H1 (cell line): ENCODE results near the gene VDR. TPM values are rescaled to one million over a fixed set of nuclear protein-coding genes. Genes with fewer than 3 reads are reported as not detected.

Experiments
- CTCF ChIA-PET: fragments of 300-600 bp; sonication (Branson Sonifier 250); formaldehyde crosslinking; loops from one replicate; lab custom pipeline; 2021; ENCODE audit not compliant: partially characterized antibody; lab: Charles Lee
- POLR2A ChIA-PET: fragments of 300-600 bp; sonication (Branson Sonifier 250); formaldehyde crosslinking; loops from one replicate; lab custom pipeline; 2021; ENCODE audit warnings: inconsistent platforms; ENCODE audit not compliant: partially characterized antibody; lab: Charles Lee
- DNase-seq, 2 experiments: peaks; one replicate each; pipeline versions ENCODE4 v3.0.0 to v3.0.0-alpha.2; 2010 to 2022; ENCODE audit warnings: low spot score in 2 of 2, low read depth in 1 of 2, mixed read lengths in 1 of 2
- FAIRE-seq: peaks from 2 replicates; lab custom pipeline; 2011; peaks lifted over from hg19 to GRCh38; lab: Jason Lieb, UNC
- H2AFZ ChIP-seq: 2 replicates; pipeline ENCODE4 v1.8.1; 2012; ENCODE audit warnings: low read length, inconsistent platforms
- H2AK5ac ChIP-seq: 2 replicates; pipeline ENCODE4 v1.6.1; 2013; ENCODE audit warnings: low read depth, low read length
- H2BK120ac ChIP-seq: replicated peaks from 2 replicates; pipeline ENCODE3; 2013; ENCODE audit warnings: low read depth, low read length, inconsistent platforms
- H2BK12ac ChIP-seq: 2 replicates; pipeline ENCODE4 v1.6.1; 2013; ENCODE audit warnings: low read depth, low read length
- H2BK15ac ChIP-seq: 2 replicates; pipeline ENCODE4 v1.6.1; 2013; ENCODE audit warnings: low read length
- H2BK20ac ChIP-seq: 2 replicates; pipeline ENCODE4 v1.6.1; 2013; ENCODE audit warnings: low read length
- H2BK5ac ChIP-seq: 2 replicates; pipeline ENCODE4 v1.6.1; 2013; ENCODE audit warnings: low read depth, low read length
- H3K14ac ChIP-seq: 2 replicates; pipeline ENCODE4 v1.6.1; 2013; ENCODE audit warnings: inconsistent platforms; ENCODE audit not compliant: insufficient read length
- H3K18ac ChIP-seq: 2 replicates; pipeline ENCODE4 v1.6.1; 2013; ENCODE audit warnings: low read length; ENCODE audit errors: extremely low read depth
- H3K23ac ChIP-seq: 2 replicates; pipeline ENCODE4 v1.6.1; 2013; ENCODE audit warnings: inconsistent platforms; ENCODE audit not compliant: insufficient read length
- H3K23me2 ChIP-seq: 2 replicates; pipeline ENCODE4 v1.6.1; 2013; ENCODE audit warnings: low read depth, low read length
- H3K27ac ChIP-seq: 2 replicates; pipeline ENCODE4 v1.6.1; 2011; ENCODE audit warnings: low read depth, low read length, inconsistent platforms
- H3K27me3 ChIP-seq, 4 experiments: replicated peaks in 1 of 4; 1 replicate in 1 of 4; 2 replicates in 3 of 4; pipeline versions ENCODE4 v1.6.1 to v1.8.1; 2011 to 2013; ENCODE audit warnings: low read length in 3 of 4, mild to moderate bottlenecking in 3 of 4, inconsistent platforms in 2 of 4, mixed read lengths in 2 of 4, moderate library complexity in 1 of 4; ENCODE audit not compliant: control insufficient read depth in 3 of 4, insufficient read depth in 3 of 4; ENCODE audit errors: extremely low read depth in 1 of 4
- H3K36me3 ChIP-seq, 4 experiments: 2 replicates each; pipeline versions ENCODE4 v1.6.1 to v1.8.1; 2011 to 2013; ENCODE audit warnings: mild to moderate bottlenecking in 4 of 4, low read length in 3 of 4, moderate library complexity in 2 of 4, control low read depth in 1 of 4, inconsistent platforms in 1 of 4; ENCODE audit not compliant: insufficient read depth in 4 of 4, control insufficient read depth in 2 of 4
- H3K4ac ChIP-seq: replicated peaks from 2 replicates; pipeline ENCODE3; 2013; ENCODE audit warnings: low read length, low read depth, mixed read lengths, inconsistent platforms; ENCODE audit not compliant: insufficient read length
- H3K4me1 ChIP-seq, 4 experiments: replicated peaks in 1 of 4; 1 replicate in 1 of 4; 2 replicates in 3 of 4; pipeline versions ENCODE4 v1.6.1 to v1.8.1; 2011 to 2013; ENCODE audit warnings: low read length in 3 of 4, inconsistent platforms in 2 of 4, mixed read lengths in 1 of 4; ENCODE audit not compliant: insufficient read depth in 4 of 4, control insufficient read depth in 3 of 4
- H3K4me2 ChIP-seq, 2 experiments: 2 replicates each; pipeline versions ENCODE4 v1.6.1 to v1.8.1; 2011 to 2013; ENCODE audit warnings: low read depth in 2 of 2, low read length in 2 of 2, control low read depth in 1 of 2, inconsistent platforms in 1 of 2, mild to moderate bottlenecking in 1 of 2; ENCODE audit not compliant: insufficient read depth in 1 of 2
- H3K4me3 ChIP-seq, 4 experiments: fragments of 200-600, 300-600 bp in 1 of 4; sonication (generic), shearing (Covaris generic), sonication (Bioruptor Twin) in 1 of 4; 2 replicates each; pipeline versions ENCODE4 v1.5.1 to v1.8.1; 2011 to 2016; ENCODE audit warnings: low read length in 4 of 4, low read depth in 3 of 4, control low read depth in 2 of 4, inconsistent platforms in 2 of 4, mild to moderate bottlenecking in 2 of 4, mixed read lengths in 1 of 4, moderate library complexity in 1 of 4; ENCODE audit not compliant: insufficient read depth in 2 of 4; ENCODE audit errors: extremely low read depth in 1 of 4
- H3K56ac ChIP-seq: replicated peaks from 2 replicates; pipeline ENCODE3; 2013; ENCODE audit warnings: low read depth, mild to moderate bottlenecking, mixed read lengths, low read length, inconsistent platforms; ENCODE audit not compliant: insufficient read length
- H3K79me1 ChIP-seq: 2 replicates; pipeline ENCODE4 v1.6.1; 2013; ENCODE audit warnings: low read depth, low read length, control low read depth
- H3K79me2 ChIP-seq, 2 experiments: 2 replicates each; pipeline versions ENCODE4 v1.6.1 to v1.8.1; 2012 to 2013; ENCODE audit warnings: low read length in 2 of 2, mild to moderate bottlenecking in 2 of 2, inconsistent platforms in 1 of 2; ENCODE audit not compliant: insufficient read depth in 2 of 2, control insufficient read depth in 1 of 2
- H3K9ac ChIP-seq, 4 experiments: replicated peaks in 1 of 4; 1 replicate in 1 of 4; 2 replicates in 3 of 4; pipeline versions ENCODE4 v1.6.1 to v1.8.1; 2011 to 2013; ENCODE audit warnings: low read depth in 3 of 4, low read length in 3 of 4, control low read depth in 2 of 4, mild to moderate bottlenecking in 2 of 4, moderate library complexity in 2 of 4, inconsistent platforms in 1 of 4; ENCODE audit errors: extremely low read depth in 1 of 4
- H3K9me3 ChIP-seq, 2 experiments: 2 replicates each; pipeline versions ENCODE4 v1.6.1 to v1.8.1; 2012 to 2013; ENCODE audit warnings: mild to moderate bottlenecking in 2 of 2, moderate library complexity in 2 of 2, control low read depth in 1 of 2, inconsistent platforms in 1 of 2, low read depth in 1 of 2, low read length in 1 of 2, mixed read lengths in 1 of 2; ENCODE audit not compliant: insufficient read depth in 2 of 2
- H4K20me1 ChIP-seq, 2 experiments: replicated peaks in 1 of 2; 2 replicates each; pipeline versions ENCODE3 to v1.8.1; 2011 to 2013; ENCODE audit warnings: inconsistent platforms in 2 of 2, low read length in 2 of 2, mild to moderate bottlenecking in 1 of 2; ENCODE audit not compliant: insufficient read depth in 2 of 2, control insufficient read depth in 1 of 2
- H4K5ac ChIP-seq: 2 replicates; pipeline ENCODE4 v1.6.1; 2013; ENCODE audit warnings: low read length, low read depth, mixed read lengths, inconsistent platforms; ENCODE audit not compliant: insufficient read length
- H4K8ac ChIP-seq: 2 replicates; pipeline ENCODE4 v1.8.0; 2013; ENCODE audit warnings: mild to moderate bottlenecking, moderate library complexity, low read length, inconsistent platforms; ENCODE audit not compliant: insufficient read depth; ENCODE audit errors: extremely low read depth
- H4K91ac ChIP-seq: replicated peaks from 2 replicates; pipeline ENCODE3; 2013; ENCODE audit warnings: low read length, mixed read lengths, inconsistent platforms; ENCODE audit not compliant: insufficient read length
- ASH2L ChIP-seq: fragments of 200-600, 300-600 bp; sonication (generic); IDR thresholded peaks from one replicate; pipeline ENCODE4 v1.7.1; 2017; ENCODE audit warnings: low read length
- CEBPB ChIP-seq: IDR thresholded peaks from 2 replicates; pipeline ENCODE4 v1.6.1; 2012; ENCODE audit warnings: low read depth, low read length
- CHD2 ChIP-seq: IDR thresholded peaks from 2 replicates; pipeline ENCODE4 v1.6.1; 2012; ENCODE audit warnings: low read length, improper control_type of control experiment
- MAFK ChIP-seq: IDR thresholded peaks from 2 replicates; pipeline ENCODE4 v1.6.1; 2012; ENCODE audit warnings: low read depth, mild to moderate bottlenecking, improper control_type of control experiment, low read length
- RAD21 ChIP-seq, 2 experiments: IDR thresholded peaks in 1 of 2; conservative IDR thresholded peaks in 1 of 2; 2 replicates each; pipeline ENCODE4 v1.6.1; 2011; ENCODE audit warnings: low read depth in 2 of 2, low read length in 2 of 2, improper control_type of control experiment in 1 of 2, inconsistent platforms in 1 of 2, mild to moderate bottlenecking in 1 of 2, moderate library complexity in 1 of 2
- YY1 ChIP-seq: IDR thresholded peaks from 2 replicates; pipeline ENCODE4 v1.6.1; 2011; ENCODE audit warnings: low read depth, mild to moderate bottlenecking, low read length
- WGBS, 2 experiments: shearing (Covaris generic) in 1 of 2; methylation state at CpG; one replicate each; pipeline versions ENCODE4 v1.1.6 to v1.1.7; 2013 to 2015; ENCODE audit warnings: low lambda C conversion rate in 2 of 2, mixed read lengths in 2 of 2, inconsistent platforms in 1 of 2, low coverage in 1 of 2, missing lambda C conversion rate in 1 of 2; ENCODE audit not compliant: insufficient replicate concordance in 2 of 2, insufficient coverage in 1 of 2, insufficient read length in 1 of 2; ENCODE audit errors: extremely low coverage in 1 of 2, missing lambda C conversion rate in 1 of 2; 5-methylcytosine and 5-hydroxymethylcytosine counted together
- polyA plus RNA-seq, 7 experiments: library from polyadenylated mRNA; depleted of rRNA in 3 of 7; stranded (reverse) in 5 of 7; unstranded in 2 of 7; fragments of >200 nt in 5 of 7; fragments of 200-250 nt in 2 of 7; gene quantifications; 1 replicate in 5 of 7; 2 replicates in 1 of 7; 4 replicates in 1 of 7; pipeline versions ENCODE4 v1.2.1 to v1.2.3, GENCODE V29; 2011 to 2013; ENCODE audit warnings: missing spikeins in 2 of 7, mixed read lengths in 2 of 7
- total RNA-seq: library from RNA; stranded (reverse); fragmentation: NEBNext Ultra II Directional; extraction: Animal tissue kit (Norgen Biotek cat#: 25700); gene quantifications from 2 replicates; pipeline ENCODE4 v1.2.1, GENCODE V29; 2021
- TF ChIP-seq, protein P1 (sequence below), 3 experiments: IDR thresholded peaks; 1 replicate in 2 of 3; 2 replicates in 1 of 3; pipeline versions ENCODE4 v1.5.1 to v1.6.1; 2011; ENCODE audit warnings: low read length in 3 of 3, mild to moderate bottlenecking in 3 of 3, inconsistent platforms in 2 of 3, low read depth in 1 of 3, moderate library complexity in 1 of 3; ENCODE audit not compliant: insufficient read depth in 1 of 3; ENCODE audit errors: control extremely low read depth in 1 of 3

The VDR gene
- total and polyA plus RNA-seq, 2 of the 8 experiments (the other 6 are each of a cell fraction or from before 2014, with no cell fraction given) = 0.44 to 0.65 TPM

DNA sequence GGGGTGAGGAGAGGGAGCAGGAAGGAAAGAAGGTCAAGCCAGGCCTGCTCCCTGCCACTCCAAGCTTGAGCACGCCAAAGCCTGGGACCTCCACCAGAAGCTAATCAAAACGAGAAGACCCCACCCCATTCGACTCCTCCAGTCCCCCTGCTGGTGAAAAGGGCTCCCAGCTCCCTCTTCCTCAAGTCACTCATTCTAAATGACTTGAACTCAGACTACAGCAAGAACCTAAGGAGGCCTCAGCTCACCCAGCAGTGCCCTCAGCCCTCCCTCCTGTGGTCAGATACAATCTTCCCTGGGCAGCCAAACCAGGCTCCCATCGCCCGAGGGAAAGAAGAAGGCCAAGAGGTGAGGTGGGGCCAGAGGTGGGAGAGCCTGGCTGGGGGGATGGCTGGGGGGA, 102.5 kb downstream of the VDR start:
- no peak for DNase-seq
- no peak overlapping the region for H3K4me3 ChIP-seq
- H2BK5ac ChIP-seq = no peak overlapping the region
- H2AFZ ChIP-seq = no peak overlapping the region
- H2BK120ac ChIP-seq = no peak overlapping the region
- H2BK12ac ChIP-seq = no peak overlapping the region
- no peak overlapping the region for H3K27ac ChIP-seq
- no peak overlapping the region for H3K9ac ChIP-seq
- H3K79me1 ChIP-seq = peaks cover 3% of the 10 kb centered on the region; the same call in 1 of the 2 replicates
- no peak for FAIRE-seq
- ChIA-PET POLR2A (interaction anchor here (0.8 to 29.3 kb wide), 8 partner anchors 8 to 103 kb away, joined by 4 to 480 read pairs (median 4); partner anchors contain the start of gene VDR), CTCF (interaction anchor here (0.6 to 58.8 kb wide), 20 partner anchors 8 to 375 kb away, joined by 3 to 2001 read pairs (median 4); partner anchors contain the start of genes ENDOU, HDAC7 and RAPGEF3)
- H4K5ac ChIP-seq = no peak overlapping the region
- no peak overlapping the region for H2AK5ac ChIP-seq
- no peak overlapping the region for H2BK20ac ChIP-seq
- WGBS, 2 experiments = 73% methylated on average over 5 of the region's 5 CpGs; no CpG with 5 or more reads in 1 of the 2 experiments
- H2BK15ac ChIP-seq = no peak overlapping the region
- H3K23me2 ChIP-seq = 0 out of 2 replicates have a peak, but pooled peaks cover 1% of the 10 kb centered on the region
- peaks cover 7 to 15% of the 10 kb centered on the region in 2 experiments for H4K20me1 ChIP-seq
- H3K56ac ChIP-seq = no peak overlapping the region
- no peak overlapping the region for H3K23ac ChIP-seq
- H3K18ac ChIP-seq = no peak overlapping the region
- H3K79me2 ChIP-seq = peaks cover 0 to 67% of the 10 kb centered on the region in 2 experiments; a peak in 2 of 4 replicates
- H3K9me3 ChIP-seq = no peaks in the 10 kb centered on the region
- no peaks in the 10 kb centered on the region for H3K27me3 ChIP-seq
- H3K4ac ChIP-seq = no peak overlapping the region
- H3K14ac ChIP-seq = no peak overlapping the region
- TF ChIP-seq MAFK = no peak
- no peak for TF ChIP-seq CHD2
- TF ChIP-seq ASH2L = no peak
- TF ChIP-seq RAD21 (IDR thresholded peaks at IDR 0.05 in 1 of 2, conservative IDR thresholded peaks at IDR 0.05 in 1 of 2; ENCODE audit: low read depth in 2 of 2, low read length in 2 of 2) = peak; percentile 9 to 35; a peak in 2 of 4 replicates
- TF ChIP-seq YY1 = no peak
- TF ChIP-seq CEBPB = no peak
- TF ChIP-seq, protein P1, sequence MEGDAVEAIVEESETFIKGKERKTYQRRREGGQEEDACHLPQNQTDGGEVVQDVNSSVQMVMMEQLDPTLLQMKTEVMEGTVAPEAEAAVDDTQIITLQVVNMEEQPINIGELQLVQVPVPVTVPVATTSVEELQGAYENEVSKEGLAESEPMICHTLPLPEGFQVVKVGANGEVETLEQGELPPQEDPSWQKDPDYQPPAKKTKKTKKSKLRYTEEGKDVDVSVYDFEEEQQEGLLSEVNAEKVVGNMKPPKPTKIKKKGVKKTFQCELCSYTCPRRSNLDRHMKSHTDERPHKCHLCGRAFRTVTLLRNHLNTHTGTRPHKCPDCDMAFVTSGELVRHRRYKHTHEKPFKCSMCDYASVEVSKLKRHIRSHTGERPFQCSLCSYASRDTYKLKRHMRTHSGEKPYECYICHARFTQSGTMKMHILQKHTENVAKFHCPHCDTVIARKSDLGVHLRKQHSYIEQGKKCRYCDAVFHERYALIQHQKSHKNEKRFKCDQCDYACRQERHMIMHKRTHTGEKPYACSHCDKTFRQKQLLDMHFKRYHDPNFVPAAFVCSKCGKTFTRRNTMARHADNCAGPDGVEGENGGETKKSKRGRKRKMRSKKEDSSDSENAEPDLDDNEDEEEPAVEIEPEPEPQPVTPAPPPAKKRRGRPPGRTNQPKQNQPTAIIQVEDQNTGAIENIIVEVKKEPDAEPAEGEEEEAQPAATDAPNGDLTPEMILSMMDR (IDR thresholded peaks at IDR 0.05; ENCODE audit: control extremely low read depth in 1 of 3, insufficient read depth in 1 of 3, low read depth in 1 of 3, low read length in 3 of 3) = peak; percentile 48 to 69 (median 57)
- peaks cover 0 to 12% (median 4%) of the 10 kb centered on the region in 4 experiments; a peak in 5 of 7 replicates for H3K4me1 ChIP-seq
- peaks cover 0 to 2% (median 0%) of the 10 kb centered on the region in 4 experiments; a peak in 1 of 8 replicates for H3K36me3 ChIP-seq
- H4K91ac ChIP-seq = no peak overlapping the region
- H3K4me2 ChIP-seq = no peak overlapping the region
- H4K8ac ChIP-seq = no peak overlapping the region
